B cell (primary cell): ENCODE measurements around the gene TCF7.

ENCODE experiments used
- CTCF ChIP-seq: fragments of 200-600 bp; IDR thresholded peaks from one replicate; pipeline ENCODE4 v1.8.0; 2022; ENCODE audit warnings: antibody characterized with exemption, mild to moderate bottlenecking
- EZH2 ChIP-seq: IDR thresholded peaks from 2 replicates; pipeline ENCODE4 v1.6.1; 2012; ENCODE audit warnings: borderline replicate concordance, low read depth, mild to moderate bottlenecking, moderate library complexity, low read length; ENCODE audit not compliant: insufficient read depth, poor library complexity, severe bottlenecking

GRCh38 chr5:134100283-134101091 is 14.0 kb upstream of the TCF7 start:
- no peak for TF ChIP-seq CTCF
- TF ChIP-seq EZH2, result no peak
